H9 (cell line): ENCODE results near the gene SCYGR1. TPM values are rescaled to one million over a fixed set of nuclear protein-coding genes. Genes with fewer than 3 reads are reported as not detected.

Source experiments
- DNase-seq: peaks from one replicate; pipeline ENCODE4 v3.0.0-alpha.2; 2017
- H2AFZ ChIP-seq: one replicate; pipeline ENCODE4 v1.6.1; 2013; ENCODE audit warnings: mild to moderate bottlenecking, low read length, control low read depth, moderate library complexity
- H2AK5ac ChIP-seq: 2 replicates; pipeline ENCODE4 v1.6.1; 2013; ENCODE audit warnings: low read length, control low read depth, mixed read lengths; ENCODE audit not compliant: insufficient read length
- H2BK120ac ChIP-seq: one replicate; pipeline ENCODE4 v1.6.1; 2013; ENCODE audit warnings: low read depth, mild to moderate bottlenecking, low read length, control low read depth, inconsistent platforms; ENCODE audit not compliant: poor library complexity, severe bottlenecking
- H2BK12ac ChIP-seq: 2 replicates; pipeline ENCODE4 v1.6.1; 2013; ENCODE audit warnings: low read length, control low read depth, mixed read lengths, low read depth; ENCODE audit not compliant: insufficient read length
- H2BK15ac ChIP-seq: 2 replicates; pipeline ENCODE4 v1.6.1; 2013; ENCODE audit warnings: low read depth, low read length, control low read depth
- H2BK20ac ChIP-seq: one replicate; pipeline ENCODE4 v1.6.1; 2013; ENCODE audit warnings: low read depth, mild to moderate bottlenecking, low read length, control low read depth, inconsistent platforms; ENCODE audit not compliant: poor library complexity, severe bottlenecking
- H2BK5ac ChIP-seq: 2 replicates; pipeline ENCODE4 v1.6.1; 2013; ENCODE audit warnings: low read length, control low read depth, mixed read lengths; ENCODE audit not compliant: insufficient read length
- H3K14ac ChIP-seq: 2 replicates; pipeline ENCODE4 v1.6.1; 2013; ENCODE audit warnings: low read length, control low read depth; ENCODE audit not compliant: insufficient read depth
- H3K18ac ChIP-seq: 2 replicates; pipeline ENCODE4 v1.6.1; 2013; ENCODE audit warnings: low read depth, mild to moderate bottlenecking, mixed read lengths, low read length, control low read depth; ENCODE audit not compliant: insufficient read length
- H3K23ac ChIP-seq: 2 replicates; pipeline ENCODE4 v1.6.1; 2013; ENCODE audit warnings: low read length, control low read depth, mixed read lengths, low read depth; ENCODE audit not compliant: insufficient read length
- H3K23me2 ChIP-seq: 2 replicates; pipeline ENCODE4 v1.6.1; 2013; ENCODE audit warnings: low read depth, mild to moderate bottlenecking, mixed read lengths, low read length, control low read depth; ENCODE audit not compliant: insufficient read length, poor library complexity, severe bottlenecking
- H3K27ac ChIP-seq: 2 replicates; pipeline ENCODE4 v1.5.1; 2013; ENCODE audit warnings: low read length, control low read depth, mixed read lengths, low read depth; ENCODE audit not compliant: insufficient read length
- H3K27me3 ChIP-seq: 2 replicates; pipeline ENCODE4 v1.6.1; 2013; ENCODE audit warnings: low read length, control low read depth, inconsistent platforms; ENCODE audit not compliant: insufficient read depth
- H3K4ac ChIP-seq: 2 replicates; pipeline ENCODE4 v1.6.1; 2013; ENCODE audit warnings: low read depth, mild to moderate bottlenecking, control low read depth, inconsistent platforms, low read length, moderate library complexity
- H3K4me1 ChIP-seq: 2 replicates; pipeline ENCODE4 v1.6.1; 2013; ENCODE audit warnings: low read length, control low read depth, inconsistent platforms; ENCODE audit not compliant: insufficient read depth
- H3K4me2 ChIP-seq: 2 replicates; pipeline ENCODE4 v1.6.1; 2013; ENCODE audit warnings: low read length, control low read depth, mixed read lengths; ENCODE audit not compliant: insufficient read length, insufficient read depth
- H3K56ac ChIP-seq: 2 replicates; pipeline ENCODE4 v1.6.1; 2013; ENCODE audit warnings: low read depth, mild to moderate bottlenecking, mixed read lengths, low read length, control low read depth; ENCODE audit not compliant: insufficient read length
- H3K79me1 ChIP-seq: 2 replicates; pipeline ENCODE4 v1.6.1; 2013; ENCODE audit warnings: low read depth, mild to moderate bottlenecking, moderate library complexity, low read length, control low read depth, inconsistent platforms; ENCODE audit not compliant: insufficient read depth, poor library complexity, severe bottlenecking
- H3K79me2 ChIP-seq: 2 replicates; pipeline ENCODE4 v1.6.1; 2013; ENCODE audit warnings: low read length, control low read depth, inconsistent platforms; ENCODE audit not compliant: insufficient read depth
- H3K9ac ChIP-seq: 2 replicates; pipeline ENCODE4 v1.6.1; 2013; ENCODE audit warnings: low read length, control low read depth, mixed read lengths; ENCODE audit not compliant: insufficient read length; ENCODE audit errors: extremely low read depth
- H3K9me3 ChIP-seq: one replicate; pipeline ENCODE4 v1.6.1; 2013; ENCODE audit warnings: low read depth, low read length, inconsistent platforms; ENCODE audit not compliant: control insufficient read depth
- H3T11ph ChIP-seq: one replicate; pipeline ENCODE4 v1.6.1; 2013; ENCODE audit warnings: mild to moderate bottlenecking, low read length, control low read depth, inconsistent platforms
- H4K20me1 ChIP-seq: one replicate; pipeline ENCODE4 v1.6.1; 2013; ENCODE audit not compliant: control insufficient read depth, insufficient read length, insufficient read depth
- H4K5ac ChIP-seq: 2 replicates; pipeline ENCODE4 v1.6.1; 2013; ENCODE audit warnings: low read depth, mild to moderate bottlenecking, mixed read lengths, low read length, control low read depth; ENCODE audit not compliant: insufficient read length
- H4K8ac ChIP-seq: replicated peaks from 2 replicates; pipeline ENCODE4 v1.6.1; 2013; ENCODE audit warnings: low read length, control low read depth, mixed read lengths, low read depth; ENCODE audit not compliant: insufficient read length
- H4K91ac ChIP-seq: 2 replicates; pipeline ENCODE4 v1.6.1; 2013; ENCODE audit warnings: low read depth, mild to moderate bottlenecking, moderate library complexity, mixed read lengths, low read length, control low read depth; ENCODE audit not compliant: insufficient read length
- H3K27ac Mint-ChIP-seq, 3 experiments: 2 replicates in 2 of 3; 3 replicates in 1 of 3; pipeline ENCODE4 v1.8.0; 2020 to 2021; ENCODE audit warnings: mixed read lengths in 3 of 3, mild to moderate bottlenecking in 1 of 3, moderate library complexity in 1 of 3
- H3K27me3 Mint-ChIP-seq: 2 replicates; pipeline ENCODE4 v1.8.0; 2021; ENCODE audit warnings: low read depth, mild to moderate bottlenecking, moderate library complexity, mixed read lengths
- H3K36me3 Mint-ChIP-seq, 3 experiments: 2 replicates in 2 of 3; 3 replicates in 1 of 3; pipeline ENCODE4 v1.8.0; 2020 to 2021; ENCODE audit warnings: low read depth in 3 of 3, mixed read lengths in 3 of 3; ENCODE audit not compliant: insufficient read depth in 1 of 3
- H3K4me1 Mint-ChIP-seq, 2 experiments: 2 replicates each; pipeline ENCODE4 v1.8.0; 2020; ENCODE audit warnings: mixed read lengths in 2 of 2
- H3K4me3 Mint-ChIP-seq, 2 experiments: 2 replicates in 1 of 2; 3 replicates in 1 of 2; pipeline ENCODE4 v1.8.0; 2020 to 2021; ENCODE audit warnings: mild to moderate bottlenecking in 2 of 2, mixed read lengths in 2 of 2, moderate library complexity in 1 of 2
- H3K9me3 Mint-ChIP-seq, 2 experiments: 2 replicates in 1 of 2; 3 replicates in 1 of 2; pipeline ENCODE4 v1.8.0; 2020; ENCODE audit warnings: mild to moderate bottlenecking in 2 of 2, mixed read lengths in 2 of 2, moderate library complexity in 1 of 2
- CTCF ChIP-seq: fragments of 200-600 bp; sonication (generic); conservative IDR thresholded peaks from 3 replicates; pipeline ENCODE4 v1.8.0; 2021; ENCODE audit warnings: antibody characterized with exemption, mild to moderate bottlenecking
- WGBS: extraction: QIAGEN DNeasy Blood & Tissue Kit; methylation state at CpG from one replicate; pipeline ENCODE4 v1.1.7; 2013; ENCODE audit warnings: missing lambda C conversion rate, low lambda C conversion rate, mixed read lengths; ENCODE audit not compliant: insufficient read length; ENCODE audit errors: extremely low coverage; 5-methylcytosine and 5-hydroxymethylcytosine counted together
- total RNA-seq: library from RNA; stranded (reverse); gene quantifications from 2 replicates; pipeline ENCODE4 v1.2.1, GENCODE V29; 2021

The SCYGR1 gene
- total RNA-seq, 1 experiment from 2014 or later, result not detected

DNA sequence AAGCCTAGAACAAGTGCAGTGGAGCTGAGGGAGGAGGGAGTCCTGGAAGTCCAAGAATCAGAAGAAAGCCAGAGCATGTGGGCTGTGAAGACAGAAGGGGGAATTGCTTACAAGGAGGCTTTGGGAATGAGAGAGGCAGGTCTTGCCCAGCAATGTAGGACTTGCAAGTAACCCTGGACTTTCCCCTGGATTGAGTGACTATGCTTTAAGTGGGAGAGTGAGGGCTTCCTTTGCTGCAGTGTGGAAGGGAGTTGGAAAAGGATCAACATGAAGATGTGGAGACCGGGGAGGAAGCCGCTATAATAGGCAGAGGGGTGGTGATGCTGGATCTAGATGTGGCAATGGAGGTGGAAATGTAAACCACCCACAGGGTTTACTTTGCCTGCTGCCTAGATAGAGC is 13.8 kb upstream of the SCYGR1 start:
- H3K14ac ChIP-seq, result no peak overlapping the region
- no peak overlapping the region for H2AK5ac ChIP-seq
- no peak overlapping the region for H2BK12ac ChIP-seq
- H3K23ac ChIP-seq, result no peak overlapping the region
- H3K4me1 Mint-ChIP-seq, result peaks cover 4 to 5% of the 10 kb centered on the region in 2 experiments; a peak in 3 of 4 replicates
- no peak overlapping the region for H4K8ac ChIP-seq
- no peaks in the 10 kb centered on the region for H4K20me1 ChIP-seq
- H3K9me3 Mint-ChIP-seq, result peaks cover 0 to 5% of the 10 kb centered on the region in 2 experiments; a peak in 1 of 5 replicates
- H3K27ac ChIP-seq, result no peak overlapping the region
- H3K79me2 ChIP-seq, result no peaks in the 10 kb centered on the region
- H3K9me3 ChIP-seq, result no peaks in the 10 kb centered on the region
- H3T11ph ChIP-seq, result no peak overlapping the region
- H3K36me3 Mint-ChIP-seq, result peaks cover 0 to 3% (median 0%) of the 10 kb centered on the region in 3 experiments; a peak in 1 of 7 replicates
- H3K23me2 ChIP-seq, result no peaks in the 10 kb centered on the region
- no peak overlapping the region; a peak in 1 of 7 replicates for H3K27ac Mint-ChIP-seq
- H4K91ac ChIP-seq, result no peak overlapping the region
- TF ChIP-seq CTCF, result no peak
- H3K56ac ChIP-seq, result no peak overlapping the region
- no peak overlapping the region for H3K9ac ChIP-seq
- no peak for DNase-seq
- no peaks in the 10 kb centered on the region for H3K27me3 Mint-ChIP-seq
- H3K4me1 ChIP-seq, result no peaks in the 10 kb centered on the region
- H2BK120ac ChIP-seq, result no peak overlapping the region
- H4K5ac ChIP-seq, result no peak overlapping the region
- H3K27me3 ChIP-seq, result no peaks in the 10 kb centered on the region
- no peak overlapping the region for H3K18ac ChIP-seq
- no peak overlapping the region for H3K4ac ChIP-seq
- no peak overlapping the region for H3K4me3 Mint-ChIP-seq
- no peak overlapping the region for H3K4me2 ChIP-seq
- no CpG with 5 or more reads among the region's 2 CpGs for WGBS
- H2AFZ ChIP-seq, result no peak overlapping the region
- H2BK15ac ChIP-seq, result no peak overlapping the region
- no peaks in the 10 kb centered on the region for H3K79me1 ChIP-seq
- H2BK5ac ChIP-seq, result no peak overlapping the region
- no peak overlapping the region for H2BK20ac ChIP-seq
